HG02623 (cell line): Measurements from ENCODE around the gene EIF4G1.

Experiments
- ATAC-seq: cut with Tn5 transposase; IDR thresholded peaks from one replicate; pipeline ENCODE4 v1.9.1; 2021; ENCODE audit warnings: moderate library complexity; ENCODE audit not compliant: unreplicated experiment

Gene EIF4G1

GRCh38 chr3:184381261-184382224, 67.1 kb downstream of the EIF4G1 start:
- ATAC-seq = no peak

- no peak for ATAC-seq
These were observed 68.1 kb downstream of the EIF4G1 start for GRCh38 chr3:184382326-184383032.

- ATAC-seq = no peak
These were observed 68.8 kb downstream of the EIF4G1 start for GRCh38 chr3:184383033-184383740.

GRCh38 chr3:184384342-184384741, 69.9 kb downstream of the EIF4G1 start:
- ATAC-seq = no peak
